GM12864 (cell line): ENCODE results near the gene TMEM191C.

ENCODE experiments used
- DNase-seq: peaks from one replicate; pipeline ENCODE4 v3.0.0-alpha.2; 2011; ENCODE audit warnings: low read depth
- H3K4me3 ChIP-seq: 2 replicates; pipeline ENCODE4 v1.5.1; 2011; ENCODE audit warnings: mild to moderate bottlenecking, low read depth, low read length, control low read depth
- CTCF ChIP-seq: IDR thresholded peaks from 2 replicates; pipeline ENCODE4 v1.5.1; 2011; ENCODE audit warnings: low read depth, mild to moderate bottlenecking, moderate library complexity, low read length, control low read depth, inconsistent platforms; ENCODE audit errors: missing control alignments

TMEM191C gene

GRCh38 chr22:21446827-21447690 lies 20.1 kb upstream of the TMEM191C start:
- DNase-seq: no peak
- no peak for TF ChIP-seq CTCF
- H3K4me3 ChIP-seq: no peak overlapping the region

- TF ChIP-seq CTCF: peak; percentile 35
These were observed 19.3 kb upstream of the TMEM191C start for GRCh38 chr22:21447694-21448402.

DNA sequence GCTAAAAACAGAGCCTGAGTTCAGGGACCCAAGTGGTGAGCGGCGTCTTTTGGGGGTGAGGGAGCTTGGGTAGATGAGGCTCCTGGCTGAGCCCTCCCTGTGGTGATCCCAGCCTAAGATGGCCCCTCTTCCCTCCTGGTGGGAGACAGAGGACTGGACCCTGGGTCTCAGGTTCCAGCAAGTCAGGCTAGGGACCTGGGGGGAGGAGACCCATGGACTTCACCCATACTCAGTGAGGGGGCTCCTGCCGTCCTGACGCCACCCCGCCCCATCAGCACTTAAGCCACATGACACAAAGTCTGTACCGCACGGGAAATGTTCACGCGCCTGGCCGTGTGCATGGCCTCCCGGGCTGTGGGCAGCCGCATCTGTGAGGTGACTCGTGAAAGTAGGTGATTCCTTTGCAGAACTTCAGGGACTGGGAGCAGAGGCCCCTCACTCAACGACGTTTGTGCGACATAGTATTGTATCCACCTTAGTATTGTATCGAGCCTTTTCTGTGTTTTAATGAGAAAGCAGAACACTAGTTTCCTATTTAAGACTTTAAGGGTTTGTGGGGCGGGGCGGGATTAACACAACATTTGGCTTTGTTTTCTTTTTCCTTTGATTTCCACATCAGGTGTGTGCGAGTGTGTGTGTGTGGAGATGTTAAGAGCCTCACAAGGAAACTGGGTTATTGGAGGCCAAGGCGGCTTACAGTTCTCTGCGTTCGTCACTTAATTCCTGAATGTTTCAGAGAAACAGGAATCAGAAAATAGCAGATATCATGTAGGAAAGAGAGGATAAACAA lies 18.4 kb upstream of the TMEM191C start:
- no peak for TF ChIP-seq CTCF
- no peak for DNase-seq

More at GRCh38 chr22:21447694-21448402, 19.3 kb upstream of the TMEM191C start:
- no peak overlapping the region for H3K4me3 ChIP-seq
- no peak for DNase-seq

GRCh38 chr22:21449531-21450319 lies 17.5 kb upstream of the TMEM191C start:
- no peak overlapping the region for H3K4me3 ChIP-seq
- no peak for TF ChIP-seq CTCF
- no peak for DNase-seq

More for the DNA sequence above, 18.4 kb upstream of the TMEM191C start:
- no peak overlapping the region for H3K4me3 ChIP-seq

DNA sequence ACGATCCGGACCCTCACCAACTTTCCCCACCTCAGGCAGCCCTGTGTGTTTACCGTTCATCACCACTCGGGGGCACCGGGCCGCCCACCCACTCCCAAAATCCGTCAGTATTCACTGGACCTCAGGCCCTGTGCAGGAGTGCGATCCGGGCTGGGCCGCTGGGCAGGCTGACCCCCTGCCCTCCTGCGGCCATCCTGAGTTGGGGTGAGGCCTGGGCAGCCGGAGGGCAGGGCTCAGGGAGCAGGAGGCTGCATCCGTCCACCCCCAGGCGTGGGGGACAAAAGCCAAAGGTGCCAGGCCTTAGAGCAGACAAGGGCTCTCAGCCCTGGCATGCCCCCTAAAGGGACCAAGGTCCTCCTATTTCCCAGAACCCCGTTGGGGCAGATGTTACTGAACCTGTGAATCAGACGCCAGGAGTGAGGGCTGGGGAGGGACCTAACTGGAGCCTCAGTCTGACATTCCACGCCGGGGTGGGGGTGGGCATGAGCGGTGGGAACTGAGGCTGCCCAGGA lies 16.8 kb upstream of the TMEM191C start:
- DNase-seq: no peak
- TF ChIP-seq CTCF: no peak
- no peak overlapping the region for H3K4me3 ChIP-seq

GRCh38 chr22:21450858-21451353 lies 16.3 kb upstream of the TMEM191C start:
- no peak for TF ChIP-seq CTCF
- DNase-seq: no peak
- no peak overlapping the region for H3K4me3 ChIP-seq
